Dermis microvascular lymphatic vessel endothelial cell (primary cell): ENCODE measurements around the gene USP13. TPM values are rescaled to one million over a fixed set of nuclear protein-coding genes. Genes with fewer than 3 reads are reported as not detected.

ENCODE experiments used
- DNase-seq, 2 donors: peaks; one replicate each; pipeline versions ENCODE4 v3.0.0 to v3.0.0-alpha.2; 2010; ENCODE audit warnings: low read depth in 2 of 2
- total RNA-seq: library from RNA; depleted of rRNA; stranded (reverse); fragments of >200 nt; gene quantifications from 2 replicates; pipeline ENCODE4 v1.2.1, GENCODE V29; 2014

The USP13 gene
- total RNA-seq, 1 donor from 2014 or later: 18.5 TPM

DNA sequence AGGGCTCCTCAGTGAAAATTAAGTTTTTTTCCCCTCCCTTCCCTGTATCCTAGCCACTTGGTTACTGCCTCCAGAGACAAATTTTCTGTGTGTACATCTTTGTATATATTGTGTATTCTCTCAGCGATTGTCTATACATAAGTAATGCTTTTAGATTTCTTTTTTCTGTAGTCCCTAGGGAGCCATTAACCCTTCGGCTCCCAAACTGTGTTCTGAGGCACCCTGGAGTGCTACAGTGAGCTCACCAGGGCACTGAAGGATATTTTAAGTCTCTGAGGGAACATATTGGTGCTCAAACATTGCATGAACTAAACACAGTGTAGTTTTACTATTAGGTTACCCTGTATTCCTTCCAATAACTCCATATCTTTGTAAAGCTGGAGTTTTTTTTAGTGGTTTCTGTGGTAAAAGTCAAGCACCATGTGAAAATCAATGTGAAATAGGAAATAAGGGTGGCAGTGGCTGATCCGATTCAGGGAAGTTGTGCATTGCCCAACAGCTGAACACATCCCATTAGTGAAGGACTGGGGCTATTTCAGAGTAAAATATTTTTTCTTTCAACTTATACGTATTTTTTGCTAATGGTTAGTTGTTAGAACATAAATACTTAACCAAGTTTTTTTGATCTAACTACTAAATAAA is 43.0 kb downstream of the USP13 start:
- DNase-seq: no peak

GRCh38 chr3:179697736-179698332 is 45.0 kb downstream of the USP13 start:
- no peak for DNase-seq

DNA sequence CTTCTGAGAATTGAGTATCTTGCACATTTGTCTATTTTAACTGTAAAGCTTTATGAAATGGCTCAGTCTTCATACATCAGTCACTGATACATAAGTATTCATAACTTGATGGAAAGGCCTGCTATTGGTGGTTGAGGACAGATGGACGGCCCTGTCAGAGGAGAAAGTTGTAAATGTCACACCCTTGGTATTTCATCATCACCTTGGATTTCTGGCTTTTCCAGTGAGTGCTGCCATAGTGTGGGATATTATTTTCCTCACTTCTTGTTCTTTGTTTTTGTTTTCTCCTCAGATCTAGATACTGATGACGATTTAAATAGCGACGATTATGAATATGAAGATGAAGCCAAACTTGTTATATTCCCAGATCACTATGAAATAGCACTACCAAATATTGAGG is 47.9 kb downstream of the USP13 start:
- DNase-seq: no peak

DNA sequence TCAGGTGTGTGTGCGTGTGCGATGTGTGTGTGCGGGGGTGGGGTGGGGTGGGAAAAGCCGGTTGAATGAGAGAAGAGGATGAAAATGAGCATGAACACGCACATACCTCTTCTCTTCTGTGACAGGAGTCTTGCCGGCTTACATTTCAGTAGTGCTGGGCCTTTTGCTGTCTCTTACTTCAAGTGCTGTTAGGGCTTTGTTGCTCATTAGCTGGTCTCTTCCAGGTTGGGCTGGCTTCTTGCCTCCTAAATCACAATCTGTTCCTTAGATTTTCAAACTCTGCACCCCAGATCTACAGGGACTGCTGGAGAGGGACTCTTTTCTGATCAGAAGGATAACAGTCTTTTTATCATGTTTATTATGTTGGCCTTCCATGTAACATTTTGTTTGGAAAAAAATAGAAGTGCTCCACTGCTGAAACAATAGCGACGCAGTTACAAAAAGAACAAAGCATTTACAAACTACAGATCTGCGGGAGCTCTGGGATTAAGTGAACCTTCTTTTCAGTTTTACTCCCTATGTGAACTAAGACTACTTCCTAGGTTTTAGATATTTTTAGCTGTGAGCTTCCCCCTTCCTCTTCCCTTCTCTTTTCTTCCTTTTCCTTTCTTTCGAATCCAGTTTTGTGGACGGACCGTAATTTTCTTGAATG is 48.5 kb downstream of the USP13 start:
- no peak for DNase-seq

DNA sequence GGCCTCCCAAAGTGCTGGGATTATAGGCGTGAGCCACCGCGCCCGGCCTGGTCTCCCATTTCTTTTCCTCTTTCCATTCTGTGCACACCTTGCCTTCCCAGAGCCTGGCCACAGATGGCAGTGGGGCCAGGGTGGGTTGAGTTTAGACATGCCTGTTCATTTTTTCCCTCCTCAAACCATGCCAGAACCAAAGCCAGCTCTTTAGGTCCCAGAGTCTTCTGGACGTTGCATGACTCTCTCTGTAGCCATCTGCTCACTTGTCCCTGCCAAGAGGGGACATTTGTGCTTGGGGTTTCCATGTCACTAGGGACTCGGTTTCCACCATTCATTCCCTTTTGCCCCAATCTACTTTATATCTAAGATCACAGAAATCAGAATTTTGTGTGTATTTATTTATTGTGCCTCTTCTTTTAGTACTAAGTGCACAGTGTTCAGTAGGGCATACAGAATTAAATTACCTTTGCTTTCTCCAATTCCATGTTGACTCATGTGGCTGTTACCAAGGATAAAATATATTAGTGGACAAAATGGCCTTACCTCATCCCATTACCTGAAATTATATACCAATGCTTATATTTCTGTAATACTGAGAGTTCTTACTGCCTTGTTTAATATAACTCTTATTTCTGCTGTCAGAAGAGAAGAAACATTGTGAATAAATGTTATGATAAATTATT is 49.6 kb downstream of the USP13 start:
- DNase-seq: no peak

- no peak for DNase-seq
These were observed 51.0 kb downstream of the USP13 start for GRCh38 chr3:179703816-179704215.

DNA sequence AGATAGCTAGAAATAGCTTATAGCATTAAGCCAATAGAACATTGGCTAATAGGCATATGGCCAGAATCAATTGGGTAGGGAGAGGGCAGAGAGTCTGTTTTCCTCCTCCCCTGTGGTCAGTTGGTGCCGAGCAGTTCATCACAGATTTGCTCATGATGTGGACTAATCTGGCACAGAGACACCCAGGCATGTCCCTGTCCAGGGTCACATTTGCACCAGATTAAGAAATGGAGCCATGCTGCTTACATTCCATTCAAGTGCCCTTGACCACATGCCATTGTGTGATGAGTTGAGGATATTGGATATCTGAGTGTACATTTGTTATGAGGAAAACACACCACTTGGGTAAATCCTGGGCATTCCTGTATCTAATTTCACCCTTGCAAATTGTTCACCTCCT is 53.4 kb downstream of the USP13 start:
- DNase-seq: no peak

- DNase-seq: no peak
These were observed 57.2 kb downstream of the USP13 start for GRCh38 chr3:179710079-179710478.

GRCh38 chr3:179713643-179714090 is 60.8 kb downstream of the USP13 start:
- no peak for DNase-seq

DNA sequence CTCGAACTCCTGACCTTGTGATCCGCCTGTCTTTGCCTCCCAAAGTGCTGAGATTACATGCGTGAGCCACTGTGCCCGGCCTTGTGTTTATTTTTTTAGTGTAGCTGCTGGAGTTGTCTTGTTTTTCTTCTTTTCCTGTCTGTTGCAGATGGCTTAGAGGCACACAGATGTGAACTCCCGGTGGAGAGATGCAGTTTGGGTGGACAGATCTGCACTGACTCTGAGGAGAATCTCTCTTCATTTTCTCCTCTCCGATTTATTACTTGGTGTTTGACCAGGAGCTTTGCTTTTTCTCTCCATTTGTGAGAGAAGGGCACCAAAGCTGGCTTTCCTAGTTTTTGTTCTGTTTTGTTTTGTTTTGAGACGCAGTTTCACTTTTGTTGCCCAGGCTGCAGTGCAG is 62.7 kb downstream of the USP13 start:
- DNase-seq: no peak

- DNase-seq: no peak
These were observed 63.4 kb downstream of the USP13 start for GRCh38 chr3:179716226-179716625.

DNA sequence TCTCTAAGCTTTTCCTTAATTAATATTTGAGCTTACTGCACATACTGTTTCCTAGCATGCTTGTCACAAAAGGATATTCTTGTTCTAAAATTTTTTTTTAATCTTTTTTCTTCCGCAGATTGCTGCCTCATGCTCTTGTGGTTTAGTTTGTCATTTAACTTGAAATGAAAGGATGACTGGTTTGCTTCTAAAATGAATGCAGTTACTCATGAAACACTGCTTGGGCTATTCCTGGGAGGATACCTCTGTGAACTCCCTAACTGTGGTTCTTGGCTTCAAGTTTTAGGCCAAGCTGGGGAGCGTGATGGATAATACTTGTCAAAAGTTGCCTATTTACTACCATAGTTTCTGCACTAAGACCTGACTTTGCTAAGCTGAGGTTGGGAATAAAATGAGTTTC is 64.0 kb downstream of the USP13 start:
- no peak for DNase-seq

GRCh38 chr3:179717219-179717618 is 64.4 kb downstream of the USP13 start:
- no peak for DNase-seq

DNA sequence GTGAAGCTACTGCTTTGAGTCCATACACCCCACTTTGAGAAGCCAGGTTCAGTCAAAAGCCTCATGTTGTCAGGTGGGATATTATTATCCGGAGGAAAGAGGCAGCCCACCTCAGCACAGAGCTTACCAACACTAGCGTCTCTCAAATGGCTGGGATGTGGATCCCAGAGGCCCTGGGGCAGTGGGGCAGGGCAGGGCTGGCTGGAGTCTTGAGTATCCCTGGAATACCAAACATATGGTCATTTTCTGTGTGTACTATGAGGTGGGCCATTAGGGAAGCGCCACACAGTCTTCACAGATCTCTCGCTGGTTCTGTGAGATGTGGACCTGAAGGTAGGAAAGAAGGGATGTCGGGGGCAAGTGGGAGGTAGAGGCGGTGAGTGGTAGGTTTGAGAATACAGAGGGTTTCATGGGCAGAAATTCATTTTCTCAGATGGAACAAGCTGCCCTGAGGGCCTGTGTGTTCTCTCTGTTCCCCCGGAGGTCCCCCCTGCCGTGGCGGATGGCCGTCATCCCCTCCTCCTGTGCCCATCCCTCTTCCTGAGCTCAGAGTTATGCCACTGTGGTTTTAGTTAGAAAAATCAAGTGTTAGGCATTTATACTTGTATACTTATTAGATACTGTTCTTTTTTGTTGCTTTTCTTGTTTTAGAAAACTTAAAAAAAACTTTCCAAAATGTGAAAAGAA is 66.4 kb downstream of the USP13 start:
- DNase-seq: no peak

DNA sequence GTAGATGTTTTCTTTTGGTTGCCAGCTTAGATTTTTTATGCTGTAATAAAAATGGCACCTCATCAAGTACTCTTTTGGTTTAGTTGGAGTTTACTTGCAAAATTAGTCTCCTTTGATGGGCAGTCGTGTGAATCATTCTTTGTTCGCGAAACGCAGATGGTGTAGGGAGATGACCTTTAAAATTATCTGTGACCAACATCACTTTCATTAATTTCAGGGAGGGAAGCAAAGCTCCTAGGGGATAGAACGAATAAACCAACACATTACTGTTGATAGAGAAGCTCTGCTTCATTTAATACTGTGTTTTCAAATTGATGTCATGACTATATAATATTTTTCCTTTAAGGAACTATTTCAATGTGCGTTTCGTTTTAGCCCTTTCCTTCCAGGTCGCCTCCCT is 67.4 kb downstream of the USP13 start:
- no peak for DNase-seq

- DNase-seq: no peak
These were observed 70.8 kb downstream of the USP13 start for GRCh38 chr3:179723617-179724016.

DNA sequence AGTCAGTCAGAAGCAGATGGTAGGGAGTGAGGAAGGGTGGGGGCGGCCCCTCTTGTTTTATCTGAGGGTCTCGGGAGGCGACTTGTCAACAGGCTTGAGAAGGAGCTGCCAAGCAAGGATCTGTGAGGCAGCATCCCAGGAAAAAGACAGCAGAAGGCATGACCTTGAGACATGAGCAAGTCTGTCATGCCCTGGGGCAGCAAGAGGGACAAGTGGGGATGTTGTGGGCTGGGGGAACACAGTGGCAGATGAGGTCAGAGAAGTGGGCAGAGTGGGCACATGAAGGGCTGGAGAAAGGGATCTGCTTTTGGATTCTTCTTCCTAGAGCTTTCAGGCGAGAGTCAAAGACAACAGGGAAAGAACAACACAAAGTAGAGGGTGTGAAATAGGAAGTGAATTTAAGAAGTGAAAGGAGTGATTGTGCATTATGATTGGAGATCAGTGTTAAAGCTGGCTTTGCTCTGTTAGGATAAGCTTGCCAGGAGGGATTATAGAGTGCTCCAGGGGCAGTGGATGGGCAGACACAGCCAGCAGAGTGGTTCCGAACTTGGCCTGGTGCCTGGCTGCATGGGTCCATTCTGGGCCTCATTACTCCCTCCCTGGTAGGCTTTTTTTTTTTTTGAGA is 73.3 kb downstream of the USP13 start:
- DNase-seq: no peak

- no peak for DNase-seq
These were observed 76.2 kb downstream of the USP13 start for GRCh38 chr3:179729086-179729485.

GRCh38 chr3:179729981-179730380 is 77.1 kb downstream of the USP13 start:
- no peak for DNase-seq

GRCh38 chr3:179730506-179730905 is 77.7 kb downstream of the USP13 start:
- DNase-seq: no peak

- DNase-seq: no peak
These were observed 78.7 kb downstream of the USP13 start for GRCh38 chr3:179731544-179731943.
